Panc1 (cell line): Measurements from ENCODE around the gene ITPRIPL1. TPM values are rescaled to one million over a fixed set of nuclear protein-coding genes. Genes with fewer than 3 reads are reported as not detected.

ENCODE experiments used
- ATAC-seq: fragments of 200-7000 bp; cut with Tn5 transposase; 2 replicates; pipeline ENCODE4 v1.9.1; 2020; ENCODE audit warnings: mild to moderate bottlenecking, moderate library complexity
- BruUV-seq: library from RNA; stranded (reverse); fragments of 400-500 nt; replicated peaks from 2 replicates; lab custom pipeline; 2021; lab: Mats Ljungman, UMichigan
- CTCF ChIA-PET: fragments of 300-600 bp; sonication (Branson Sonifier 250); formaldehyde crosslinking; loops from one replicate; lab custom pipeline; 2022; ENCODE audit warnings: antibody characterized with exemption; lab: Charles Lee
- POLR2A ChIA-PET: fragments of 300-600 bp; sonication (Branson Sonifier 250); formaldehyde crosslinking; loops from one replicate; lab custom pipeline; 2022; ENCODE audit warnings: antibody characterized with exemption; lab: Charles Lee
- DNase-seq: peaks from one replicate; pipeline ENCODE4 v3.0.0-alpha.2; 2010; ENCODE audit warnings: low read depth, low spot score
- H3K27ac ChIP-seq: 2 replicates; pipeline ENCODE4 v1.5.1; 2011; ENCODE audit warnings: mild to moderate bottlenecking, low read length, inconsistent platforms
- H3K27me3 ChIP-seq: fragments of 200-500 bp; sonication (Bioruptor generic); 2 replicates; pipeline ENCODE4 v1.6.0; 2014; ENCODE audit warnings: low read length, inconsistent platforms; ENCODE audit not compliant: control insufficient read depth, insufficient read depth
- H3K36me3 ChIP-seq: fragments of 200-500 bp; sonication (Bioruptor generic); 2 replicates; pipeline ENCODE4 v1.5.1; 2014; ENCODE audit warnings: inconsistent platforms, mild to moderate bottlenecking, low read length, moderate library complexity; ENCODE audit not compliant: control insufficient read depth, insufficient read depth
- H3K4me1 ChIP-seq: 2 replicates; pipeline ENCODE4 v1.5.1; 2011; ENCODE audit warnings: inconsistent platforms, mild to moderate bottlenecking, low read length, moderate library complexity; ENCODE audit not compliant: control insufficient read depth, insufficient read depth
- H3K4me3 ChIP-seq, 2 experiments: 2 replicates each; pipeline ENCODE4 v1.5.1; 2011 to 2012; ENCODE audit warnings: low read depth in 2 of 2, low read length in 2 of 2, mild to moderate bottlenecking in 2 of 2, inconsistent platforms in 1 of 2, moderate library complexity in 1 of 2
- H3K9me3 ChIP-seq: fragments of 200-500 bp; sonication (Bioruptor generic); 2 replicates; pipeline ENCODE4 v1.5.1; 2014; ENCODE audit warnings: low read depth, mild to moderate bottlenecking, inconsistent platforms, low read length, moderate library complexity; ENCODE audit not compliant: control insufficient read depth, insufficient read depth
- POLR2AphosphoS5 ChIP-seq: IDR thresholded peaks from 2 replicates; pipeline ENCODE4 v1.6.1; 2012; ENCODE audit warnings: mild to moderate bottlenecking, low read depth, low read length, moderate library complexity
- SIN3A ChIP-seq: IDR thresholded peaks from 2 replicates; pipeline ENCODE4 v1.6.1; 2012; ENCODE audit warnings: low read depth, mild to moderate bottlenecking, low read length, moderate library complexity, borderline replicate concordance; ENCODE audit not compliant: insufficient read depth
- TCF7L2 ChIP-seq: IDR thresholded peaks from 2 replicates; pipeline ENCODE4 v1.6.1; 2011; ENCODE audit warnings: mild to moderate bottlenecking, low read depth, low read length, inconsistent platforms
- in situ Hi-C: cut with HindIII; loops from 2 replicates; pipeline ENCODE4 v1.10.0; 2016; ENCODE audit warnings: low sequenced_read_pairs, low pct_unique_long_range_greater_than_20kb
- intact Hi-C: fragments of 100-400 bp; cut with micrococcal nuclease; formaldehyde crosslinking; loops from one replicate; pipeline ENCODE4 v1.10.0; 2022; ENCODE audit not compliant: unreplicated experiment
- total RNA-seq: library from RNA; stranded (reverse); gene quantifications from one replicate; pipeline ENCODE4 v1.2.1, GENCODE V29; 2021; ENCODE audit not compliant: unreplicated experiment
- TF ChIP-seq, protein P1 (sequence below): fragments of 450-650 bp; IDR thresholded peaks from 2 replicates; pipeline ENCODE4 v1.5.1; 2017; ENCODE audit warnings: mild to moderate bottlenecking
- TF ChIP-seq, protein P2 (sequence below), 2 experiments: IDR thresholded peaks; 2 replicates each; pipeline ENCODE4 v1.6.1; 2011 to 2012; ENCODE audit warnings: low read depth in 2 of 2, control low read depth in 1 of 2, low read length in 1 of 2, mild to moderate bottlenecking in 1 of 2, moderate library complexity in 1 of 2; ENCODE audit not compliant: insufficient read depth in 1 of 2

The ITPRIPL1 gene
- total RNA-seq, 1 experiment from 2014 or later = 12.2 TPM

DNA sequence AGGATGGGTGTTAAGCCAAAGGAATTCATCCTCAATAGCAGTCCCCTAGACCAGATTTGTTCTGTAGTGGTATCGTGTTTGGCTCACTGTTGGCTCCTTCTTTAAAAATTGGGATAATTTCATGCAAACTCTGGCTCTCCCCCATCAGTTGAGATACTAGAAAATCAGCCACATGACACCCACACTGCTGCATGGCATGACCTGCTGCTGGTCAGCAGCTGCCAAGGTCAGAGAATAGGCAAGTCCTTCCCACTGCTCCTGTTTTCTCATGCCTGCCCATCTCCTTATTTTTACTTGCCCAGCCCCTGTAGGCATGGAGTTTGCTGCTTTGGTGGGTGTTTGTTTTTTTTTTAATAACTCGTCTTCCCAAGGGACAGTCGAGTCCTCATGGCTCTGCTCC, 18.7 kb upstream of the ITPRIPL1 start:
- intact Hi-C loops (no loop called here), in situ Hi-C loops (no loop called here)
- ChIA-PET POLR2A (no interaction called here), CTCF (no interaction called here)
- no TSS peak for BruUV-seq
- Histone ChIP-seq H3K27ac (peak overlapping the region; percentile 98), H3K4me1 (peaks cover 21% of the 10 kb centered on the region), H3K27me3 (no peaks in the 10 kb centered on the region), H3K36me3 (peaks cover 36% of the 10 kb centered on the region), H3K4me3 (peak overlapping the region; percentile 94 to 99), H3K9me3 (no peaks in the 10 kb centered on the region)
- TF ChIP-seq, protein P1, sequence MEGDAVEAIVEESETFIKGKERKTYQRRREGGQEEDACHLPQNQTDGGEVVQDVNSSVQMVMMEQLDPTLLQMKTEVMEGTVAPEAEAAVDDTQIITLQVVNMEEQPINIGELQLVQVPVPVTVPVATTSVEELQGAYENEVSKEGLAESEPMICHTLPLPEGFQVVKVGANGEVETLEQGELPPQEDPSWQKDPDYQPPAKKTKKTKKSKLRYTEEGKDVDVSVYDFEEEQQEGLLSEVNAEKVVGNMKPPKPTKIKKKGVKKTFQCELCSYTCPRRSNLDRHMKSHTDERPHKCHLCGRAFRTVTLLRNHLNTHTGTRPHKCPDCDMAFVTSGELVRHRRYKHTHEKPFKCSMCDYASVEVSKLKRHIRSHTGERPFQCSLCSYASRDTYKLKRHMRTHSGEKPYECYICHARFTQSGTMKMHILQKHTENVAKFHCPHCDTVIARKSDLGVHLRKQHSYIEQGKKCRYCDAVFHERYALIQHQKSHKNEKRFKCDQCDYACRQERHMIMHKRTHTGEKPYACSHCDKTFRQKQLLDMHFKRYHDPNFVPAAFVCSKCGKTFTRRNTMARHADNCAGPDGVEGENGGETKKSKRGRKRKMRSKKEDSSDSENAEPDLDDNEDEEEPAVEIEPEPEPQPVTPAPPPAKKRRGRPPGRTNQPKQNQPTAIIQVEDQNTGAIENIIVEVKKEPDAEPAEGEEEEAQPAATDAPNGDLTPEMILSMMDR = no peak
- TF ChIP-seq TCF7L2 (no peak), SIN3A (no peak)
- TF ChIP-seq, protein P2, sequence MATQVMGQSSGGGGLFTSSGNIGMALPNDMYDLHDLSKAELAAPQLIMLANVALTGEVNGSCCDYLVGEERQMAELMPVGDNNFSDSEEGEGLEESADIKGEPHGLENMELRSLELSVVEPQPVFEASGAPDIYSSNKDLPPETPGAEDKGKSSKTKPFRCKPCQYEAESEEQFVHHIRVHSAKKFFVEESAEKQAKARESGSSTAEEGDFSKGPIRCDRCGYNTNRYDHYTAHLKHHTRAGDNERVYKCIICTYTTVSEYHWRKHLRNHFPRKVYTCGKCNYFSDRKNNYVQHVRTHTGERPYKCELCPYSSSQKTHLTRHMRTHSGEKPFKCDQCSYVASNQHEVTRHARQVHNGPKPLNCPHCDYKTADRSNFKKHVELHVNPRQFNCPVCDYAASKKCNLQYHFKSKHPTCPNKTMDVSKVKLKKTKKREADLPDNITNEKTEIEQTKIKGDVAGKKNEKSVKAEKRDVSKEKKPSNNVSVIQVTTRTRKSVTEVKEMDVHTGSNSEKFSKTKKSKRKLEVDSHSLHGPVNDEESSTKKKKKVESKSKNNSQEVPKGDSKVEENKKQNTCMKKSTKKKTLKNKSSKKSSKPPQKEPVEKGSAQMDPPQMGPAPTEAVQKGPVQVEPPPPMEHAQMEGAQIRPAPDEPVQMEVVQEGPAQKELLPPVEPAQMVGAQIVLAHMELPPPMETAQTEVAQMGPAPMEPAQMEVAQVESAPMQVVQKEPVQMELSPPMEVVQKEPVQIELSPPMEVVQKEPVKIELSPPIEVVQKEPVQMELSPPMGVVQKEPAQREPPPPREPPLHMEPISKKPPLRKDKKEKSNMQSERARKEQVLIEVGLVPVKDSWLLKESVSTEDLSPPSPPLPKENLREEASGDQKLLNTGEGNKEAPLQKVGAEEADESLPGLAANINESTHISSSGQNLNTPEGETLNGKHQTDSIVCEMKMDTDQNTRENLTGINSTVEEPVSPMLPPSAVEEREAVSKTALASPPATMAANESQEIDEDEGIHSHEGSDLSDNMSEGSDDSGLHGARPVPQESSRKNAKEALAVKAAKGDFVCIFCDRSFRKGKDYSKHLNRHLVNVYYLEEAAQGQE (IDR thresholded peaks at IDR 0.05; ENCODE audit: insufficient read depth in 1 of 2, low read depth in 2 of 2, low read length in 1 of 2) = no peak
- ATAC-seq = no peak
- no peak for DNase-seq

DNA sequence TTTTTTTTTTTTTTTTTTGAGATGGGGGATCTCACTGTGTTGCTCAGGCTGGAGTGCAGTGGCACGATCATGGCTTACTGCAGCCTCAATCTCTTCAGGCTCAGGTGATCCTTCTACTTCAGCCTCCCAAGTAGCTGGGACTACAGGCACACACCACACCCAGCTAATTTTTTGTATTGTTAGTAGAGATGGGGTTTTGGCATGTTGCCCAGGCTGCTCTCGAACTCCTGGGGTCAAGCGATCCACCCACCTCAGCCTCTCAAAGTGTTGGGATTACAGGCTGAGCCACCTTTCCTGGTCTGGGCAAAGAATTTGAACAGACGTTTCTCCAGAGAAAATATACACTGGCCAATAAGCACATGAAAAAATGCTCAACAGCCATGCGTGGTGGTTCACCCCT, 16.9 kb upstream of the ITPRIPL1 start:
- intact Hi-C loops (no loop called here), in situ Hi-C loops (no loop called here)
- Histone ChIP-seq H3K36me3 (peaks cover 17% of the 10 kb centered on the region), H3K9me3 (no peaks in the 10 kb centered on the region), H3K27ac (no peak overlapping the region), H3K4me1 (peaks cover 13% of the 10 kb centered on the region), H3K4me3 (no peak overlapping the region), H3K27me3 (no peaks in the 10 kb centered on the region)
- TF ChIP-seq TCF7L2 = no peak
- TF ChIP-seq POLR2AphosphoS5 = no peak
- no peak for TF ChIP-seq SIN3A
- TF ChIP-seq, protein P1 = no peak
- TF ChIP-seq, protein P2 (IDR thresholded peaks at IDR 0.05; ENCODE audit: insufficient read depth in 1 of 2, low read depth in 2 of 2, low read length in 1 of 2) = no peak
- ChIA-PET CTCF (no interaction called here), POLR2A (no interaction called here)
- BruUV-seq = no TSS peak
- no peak for DNase-seq
- no peak for ATAC-seq
